Caco-2 (cell line): ENCODE data around the gene EMP3. TPM values are rescaled to one million over a fixed set of nuclear protein-coding genes. Genes with fewer than 3 reads are reported as not detected.

Source experiments
- BruUV-seq: library from RNA; stranded (reverse); fragments of 400-500 nt; replicated peaks from 2 replicates; lab custom pipeline; 2021; lab: Mats Ljungman, UMichigan
- CTCF ChIA-PET: fragments of 300-600 bp; sonication (Branson Sonifier 250); formaldehyde crosslinking; loops from one replicate; lab custom pipeline; 2022; ENCODE audit warnings: antibody characterized with exemption; lab: Charles Lee
- POLR2A ChIA-PET: fragments of 300-600 bp; sonication (Branson Sonifier 250); formaldehyde crosslinking; loops from one replicate; lab custom pipeline; 2022; ENCODE audit warnings: antibody characterized with exemption; lab: Charles Lee
- DNase-seq, 2 experiments: peaks; one replicate each; pipeline versions ENCODE4 v3.0.0 to v3.0.0-alpha.2; 2020 to 2022
- H3K27me3 ChIP-seq: replicated peaks from 2 replicates; pipeline ENCODE4 v1.6.0; 2011; ENCODE audit warnings: low read length; ENCODE audit not compliant: control insufficient read depth, insufficient read depth
- H3K36me3 ChIP-seq: 2 replicates; pipeline ENCODE4 v1.5.1; 2011; ENCODE audit warnings: low read length; ENCODE audit not compliant: control insufficient read depth, insufficient read depth
- H3K4me1 ChIP-seq: fragments of 250-450 bp; sonication (Bioruptor Pico); 2 replicates; pipeline ENCODE4 v1.5.1; 2020; ENCODE audit warnings: mild to moderate bottlenecking
- H3K4me3 ChIP-seq: 2 replicates; pipeline ENCODE4 v1.5.1; 2011; ENCODE audit warnings: low read depth, mild to moderate bottlenecking, control low read depth, low read length
- H3K9me3 ChIP-seq: fragments of 250-450 bp; sonication (Bioruptor Pico); 2 replicates; pipeline ENCODE4 v1.5.1; 2020; ENCODE audit warnings: mild to moderate bottlenecking, moderate library complexity
- H3K27ac Mint-ChIP-seq: one replicate; pipeline ENCODE4 v1.8.0; 2022; ENCODE audit warnings: mixed read lengths; ENCODE audit not compliant: unreplicated experiment
- H3K27me3 Mint-ChIP-seq: one replicate; pipeline ENCODE4 v1.8.0; 2022; ENCODE audit warnings: mixed read lengths; ENCODE audit not compliant: insufficient read depth, unreplicated experiment
- H3K36me3 Mint-ChIP-seq: one replicate; pipeline ENCODE4 v1.8.0; 2022; ENCODE audit warnings: mild to moderate bottlenecking, mixed read lengths; ENCODE audit not compliant: insufficient read depth, unreplicated experiment
- H3K4me1 Mint-ChIP-seq: one replicate; pipeline ENCODE4 v1.8.0; 2022; ENCODE audit warnings: low read depth, mixed read lengths; ENCODE audit not compliant: unreplicated experiment
- H3K4me3 Mint-ChIP-seq: one replicate; pipeline ENCODE4 v1.8.0; 2022; ENCODE audit warnings: mild to moderate bottlenecking, moderate library complexity, mixed read lengths; ENCODE audit not compliant: unreplicated experiment
- H3K9me3 Mint-ChIP-seq: one replicate; pipeline ENCODE4 v1.8.0; 2022; ENCODE audit warnings: mixed read lengths; ENCODE audit not compliant: unreplicated experiment
- intact Hi-C: fragments of 100-400 bp; cut with micrococcal nuclease; formaldehyde crosslinking; loops from one replicate; pipeline ENCODE4 v1.10.0; 2022; ENCODE audit not compliant: unreplicated experiment
- total RNA-seq: library from RNA; stranded (reverse); gene quantifications from 2 replicates; pipeline ENCODE4 v1.2.3, GENCODE V29; 2022
- TF ChIP-seq, protein P1 (sequence below), 2 experiments: fragments of 200-600 bp in 1 of 2; IDR thresholded peaks; 1 replicate in 1 of 2; 2 replicates in 1 of 2; pipeline versions ENCODE4 v1.5.1 to v1.8.0; 2011 to 2022; ENCODE audit warnings: antibody characterized with exemption in 1 of 2, control low read depth in 1 of 2, inconsistent platforms in 1 of 2, low read depth in 1 of 2, low read length in 1 of 2, mild to moderate bottlenecking in 1 of 2, moderate library complexity in 1 of 2; ENCODE audit not compliant: insufficient read depth in 1 of 2, severe bottlenecking in 1 of 2, unreplicated experiment in 1 of 2

Gene EMP3
- total RNA-seq, 1 experiment from 2014 or later: 6.8 TPM

DNA sequence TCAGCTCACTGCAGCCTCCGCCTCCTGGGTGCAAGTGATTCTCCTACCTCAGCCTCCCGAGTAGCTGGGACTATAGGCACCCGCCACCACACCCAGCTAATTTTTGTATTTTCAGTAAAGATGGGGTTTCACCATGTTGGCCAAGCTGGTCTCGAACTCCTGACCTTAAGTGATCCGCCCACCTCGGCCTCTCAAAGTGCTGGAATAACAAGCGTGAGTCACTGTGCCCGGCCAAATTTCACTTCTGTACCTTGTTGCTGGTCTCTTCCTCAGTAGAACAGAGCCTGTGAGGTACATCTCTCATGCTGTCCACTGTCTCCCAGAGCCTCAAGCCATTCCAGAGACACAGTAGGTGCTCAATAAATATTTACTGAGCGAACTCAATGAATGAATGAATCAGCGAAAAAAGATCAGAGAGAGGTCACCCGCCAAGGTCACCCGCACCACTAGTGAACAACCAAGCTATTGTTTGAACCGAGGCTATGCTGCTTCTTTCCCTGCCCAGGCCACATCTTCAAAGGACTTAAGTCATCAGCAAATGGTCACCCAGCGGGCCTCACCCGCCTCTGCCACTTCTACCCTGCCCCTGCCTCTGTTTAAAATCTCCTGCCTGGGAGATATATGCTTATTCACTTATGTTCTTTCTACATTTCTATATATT lies 29.1 kb downstream of the EMP3 start:
- H3K4me3 Mint-ChIP-seq: peak overlapping the region; percentile 62
- peak; percentile 95 to 96 for DNase-seq
- H3K9me3 Mint-ChIP-seq: no peaks in the 10 kb centered on the region
- Histone ChIP-seq H3K9me3 (no peaks in the 10 kb centered on the region), H3K36me3 (no peaks in the 10 kb centered on the region), H3K4me1 (peaks cover 30% of the 10 kb centered on the region), H3K4me3 (no peak overlapping the region), H3K27me3 (no peaks in the 10 kb centered on the region)
- H3K36me3 Mint-ChIP-seq: peaks cover 27% of the 10 kb centered on the region
- peak overlapping the region; percentile 97 for H3K27ac Mint-ChIP-seq
- ChIA-PET POLR2A (interaction anchor here (0.6 to 2.3 kb wide), 7 partner anchors 9 to 244 kb away, joined by 4 to 50 read pairs (median 6); partner anchors contain the start of genes KDELR1, SYNGR4 and TMEM143), CTCF (interaction anchor here (0.5 to 2.8 kb wide), 12 partner anchors 9 to 254 kb away, joined by 3 to 14 read pairs (median 3); partner anchors contain the start of genes GRWD1, KDELR1, SYNGR4 and TMEM143)
- intact Hi-C loops: loop anchor here (1.0 to 5.0 kb wide), 2 partner anchors 10 to 38 kb away; partner anchors contain the start of genes GRIN2D, KDELR1 and SYNGR4
- BruUV-seq: no TSS peak
- H3K4me1 Mint-ChIP-seq: peaks cover 35% of the 10 kb centered on the region
- TF ChIP-seq, protein P1, sequence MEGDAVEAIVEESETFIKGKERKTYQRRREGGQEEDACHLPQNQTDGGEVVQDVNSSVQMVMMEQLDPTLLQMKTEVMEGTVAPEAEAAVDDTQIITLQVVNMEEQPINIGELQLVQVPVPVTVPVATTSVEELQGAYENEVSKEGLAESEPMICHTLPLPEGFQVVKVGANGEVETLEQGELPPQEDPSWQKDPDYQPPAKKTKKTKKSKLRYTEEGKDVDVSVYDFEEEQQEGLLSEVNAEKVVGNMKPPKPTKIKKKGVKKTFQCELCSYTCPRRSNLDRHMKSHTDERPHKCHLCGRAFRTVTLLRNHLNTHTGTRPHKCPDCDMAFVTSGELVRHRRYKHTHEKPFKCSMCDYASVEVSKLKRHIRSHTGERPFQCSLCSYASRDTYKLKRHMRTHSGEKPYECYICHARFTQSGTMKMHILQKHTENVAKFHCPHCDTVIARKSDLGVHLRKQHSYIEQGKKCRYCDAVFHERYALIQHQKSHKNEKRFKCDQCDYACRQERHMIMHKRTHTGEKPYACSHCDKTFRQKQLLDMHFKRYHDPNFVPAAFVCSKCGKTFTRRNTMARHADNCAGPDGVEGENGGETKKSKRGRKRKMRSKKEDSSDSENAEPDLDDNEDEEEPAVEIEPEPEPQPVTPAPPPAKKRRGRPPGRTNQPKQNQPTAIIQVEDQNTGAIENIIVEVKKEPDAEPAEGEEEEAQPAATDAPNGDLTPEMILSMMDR (IDR thresholded peaks at IDR 0.05; ENCODE audit: insufficient read depth in 1 of 2, low read depth in 1 of 2, low read length in 1 of 2, severe bottlenecking in 1 of 2, unreplicated experiment in 1 of 2): no peak
- no peaks in the 10 kb centered on the region for H3K27me3 Mint-ChIP-seq

GRCh38 chr19:48355365-48355954 lies 30.1 kb downstream of the EMP3 start:
- peaks cover 37% of the 10 kb centered on the region for H3K36me3 Mint-ChIP-seq
- peak; percentile 86 to 92 for DNase-seq
- no TSS peak for BruUV-seq
- no peaks in the 10 kb centered on the region for H3K27me3 Mint-ChIP-seq
- no peaks in the 10 kb centered on the region for H3K9me3 ChIP-seq
- POLR2A ChIA-PET: interaction anchor here (0.5 to 2.3 kb wide), 5 partner anchors 8 to 199 kb away, joined by 4 to 50 read pairs (median 6); partner anchors contain the start of genes SYNGR4 and TMEM143
- H3K4me3 Mint-ChIP-seq: peak overlapping the region; percentile 62
- TF ChIP-seq, protein P1 (IDR thresholded peaks at IDR 0.05; ENCODE audit: insufficient read depth in 1 of 2, low read depth in 1 of 2, low read length in 1 of 2, severe bottlenecking in 1 of 2, unreplicated experiment in 1 of 2): no peak
- CTCF ChIA-PET: interaction anchor here (0.7 to 2.8 kb wide), 6 partner anchors 8 to 90 kb away, joined by 3 to 14 read pairs (median 4); partner anchors contain the start of genes GRWD1, SYNGR4 and TMEM143
- no peak overlapping the region for H3K4me3 ChIP-seq
- no peaks in the 10 kb centered on the region for H3K27me3 ChIP-seq
- H3K4me1 Mint-ChIP-seq: peaks cover 41% of the 10 kb centered on the region
- H3K4me1 ChIP-seq: peaks cover 30% of the 10 kb centered on the region
- intact Hi-C loops: no loop called here
- peak overlapping the region; percentile 97 for H3K27ac Mint-ChIP-seq
- no peaks in the 10 kb centered on the region for H3K9me3 Mint-ChIP-seq
- no peaks in the 10 kb centered on the region for H3K36me3 ChIP-seq

GRCh38 chr19:48359123-48359522 lies 33.8 kb downstream of the EMP3 start:
- Mint-ChIP-seq H3K4me1 (peaks cover 25% of the 10 kb centered on the region), H3K9me3 (no peaks in the 10 kb centered on the region), H3K27ac (peak overlapping the region; percentile 93), H3K27me3 (no peaks in the 10 kb centered on the region), H3K4me3 (no peak overlapping the region), H3K36me3 (peaks cover 54% of the 10 kb centered on the region)
- no TSS peak for BruUV-seq
- peaks cover 21% of the 10 kb centered on the region for H3K4me1 ChIP-seq
- TF ChIP-seq, protein P1 (IDR thresholded peaks at IDR 0.05; ENCODE audit: insufficient read depth in 1 of 2, low read depth in 1 of 2, low read length in 1 of 2, severe bottlenecking in 1 of 2, unreplicated experiment in 1 of 2): no peak
- CTCF ChIA-PET: no interaction called here
- H3K9me3 ChIP-seq: no peaks in the 10 kb centered on the region
- no peak overlapping the region for H3K4me3 ChIP-seq
- intact Hi-C loops: no loop called here
- POLR2A ChIA-PET: no interaction called here
- no peaks in the 10 kb centered on the region for H3K36me3 ChIP-seq
- H3K27me3 ChIP-seq: no peaks in the 10 kb centered on the region
- DNase-seq: no peak
